GM21619 (cell line): ENCODE results near the gene SFRP5.

Experiments
- ATAC-seq: cut with Tn5 transposase; IDR thresholded peaks from one replicate; pipeline ENCODE4 v1.9.1; 2021; ENCODE audit not compliant: unreplicated experiment

Gene SFRP5

DNA sequence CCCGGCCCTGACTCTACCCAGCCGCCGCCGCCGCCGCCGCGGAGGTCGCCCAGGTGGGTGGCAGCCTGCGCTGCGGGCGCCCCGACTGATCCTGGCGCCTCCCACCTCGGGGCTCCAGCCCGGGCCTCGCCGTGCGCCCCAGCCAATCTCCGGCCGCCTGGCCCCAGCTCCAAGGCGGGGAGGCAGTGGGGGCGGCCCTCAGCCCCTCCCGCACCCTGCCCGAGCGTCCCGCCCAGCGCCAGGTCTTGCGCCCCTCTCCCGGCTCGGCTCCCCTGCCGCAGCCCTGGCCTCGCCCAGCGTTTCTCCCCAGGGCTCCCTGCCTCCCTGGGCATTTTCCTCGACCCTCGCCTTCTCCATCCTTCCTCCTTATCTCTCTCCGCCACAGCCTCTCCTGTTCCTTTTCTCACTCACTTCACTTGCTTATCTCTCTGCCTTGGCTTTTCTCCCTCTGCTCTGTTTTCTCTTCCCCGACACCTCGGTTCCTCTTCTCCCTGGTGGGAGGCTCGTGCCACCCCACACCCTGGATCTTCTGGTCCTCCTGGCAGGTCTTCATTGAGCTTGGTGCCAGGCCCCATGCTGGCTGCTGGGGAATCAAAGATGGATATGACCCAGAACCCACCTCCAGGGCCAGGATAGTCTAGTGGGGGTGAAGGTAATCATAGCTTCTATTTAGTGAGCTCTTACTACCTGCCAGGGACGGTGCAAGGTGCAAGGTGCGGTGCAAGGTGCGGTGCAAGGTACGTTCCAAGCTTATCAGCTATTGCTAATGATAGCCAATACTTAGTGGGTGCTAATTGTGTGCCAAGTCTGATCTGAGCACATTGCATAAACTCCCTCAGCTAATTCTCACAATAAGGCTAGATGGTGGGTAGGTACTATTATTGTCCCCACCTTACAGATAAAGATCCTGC is at the start of gene SFRP5:
SFRP5 (minus strand) TSS at position 87 of the 911 bp plus-strand sequence. CDS start 166 bp downstream, outside the sequence.
- no peak for ATAC-seq

GRCh38 chr10:97820096-97820704 is 48.4 kb upstream of the SFRP5 start:
- ATAC-seq = no peak

- no peak for ATAC-seq
These were observed 46.8 kb upstream of the SFRP5 start for GRCh38 chr10:97818572-97818971.

DNA sequence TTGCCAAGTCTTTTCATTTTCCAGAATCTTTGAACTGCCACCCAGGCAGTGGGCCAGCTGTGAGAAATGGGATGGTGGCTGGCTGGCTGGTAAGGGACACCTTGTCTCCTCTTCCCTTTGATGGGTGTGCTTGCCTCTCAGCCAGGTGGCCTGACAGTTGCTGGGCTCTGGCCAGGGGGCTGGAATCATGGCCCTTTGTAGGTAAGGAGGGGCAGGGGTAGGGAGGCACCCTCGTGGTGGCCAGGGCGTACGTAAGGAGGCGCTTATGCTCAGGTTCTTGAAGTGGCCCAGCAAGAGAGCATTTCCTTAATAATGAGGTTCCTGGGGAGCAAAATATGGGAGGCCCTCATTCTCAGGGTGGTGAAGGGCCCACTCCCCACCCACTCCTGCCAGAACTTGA is 44.8 kb upstream of the SFRP5 start:
- no peak for ATAC-seq

DNA sequence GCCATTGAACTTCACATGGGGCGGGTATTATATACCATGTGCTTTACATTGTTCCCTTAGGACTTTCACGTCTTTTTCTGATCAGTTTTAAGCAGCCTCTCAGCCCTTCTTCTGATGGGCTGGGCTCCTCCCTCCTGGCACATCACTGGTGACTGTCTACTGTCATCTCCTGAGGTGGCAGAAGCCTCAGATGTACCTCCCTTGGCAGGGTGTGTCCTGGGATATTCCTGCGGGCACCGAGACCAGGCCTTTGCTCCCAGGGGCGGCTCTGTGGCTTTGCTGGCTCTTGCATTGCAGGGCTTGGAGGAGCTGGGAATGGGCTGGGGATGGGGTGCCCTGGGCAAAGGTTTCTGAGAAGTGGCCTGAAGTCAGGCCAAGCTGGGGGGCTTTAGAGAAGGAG is 43.2 kb upstream of the SFRP5 start:
- ATAC-seq = no peak

GRCh38 chr10:97813311-97813710 is 41.5 kb upstream of the SFRP5 start:
- ATAC-seq = no peak

GRCh38 chr10:97812696-97813095 is 40.9 kb upstream of the SFRP5 start:
- no peak for ATAC-seq

- ATAC-seq = no peak
These were observed 40.2 kb upstream of the SFRP5 start for GRCh38 chr10:97811958-97812357.

- ATAC-seq = no peak
These were observed 38.6 kb upstream of the SFRP5 start for GRCh38 chr10:97810446-97810845.

- no peak for ATAC-seq
These were observed 34.1 kb upstream of the SFRP5 start for GRCh38 chr10:97805949-97806348.

GRCh38 chr10:97805096-97805884 is 33.5 kb upstream of the SFRP5 start:
- ATAC-seq = no peak

- no peak for ATAC-seq
These were observed 29.6 kb upstream of the SFRP5 start for GRCh38 chr10:97801422-97801821.

DNA sequence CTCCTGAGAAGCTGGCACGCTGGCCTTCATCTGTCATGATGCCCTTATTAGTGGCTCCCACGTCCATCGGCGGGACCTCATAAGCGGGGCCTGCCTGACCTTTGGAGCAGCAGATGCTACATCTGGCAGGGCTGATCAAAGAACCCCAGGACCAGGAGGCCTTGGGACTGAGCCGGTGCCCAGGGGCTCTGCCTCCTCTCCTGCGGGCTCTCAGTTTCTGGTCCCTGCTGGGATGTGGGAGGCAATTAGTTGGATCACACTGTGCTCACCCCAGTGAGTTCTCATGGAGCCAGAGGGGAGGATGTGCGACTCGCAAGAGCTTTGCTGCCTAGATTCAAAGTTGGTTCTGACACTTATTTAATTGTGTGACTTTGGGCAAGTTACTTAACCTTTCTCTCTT is 28.7 kb upstream of the SFRP5 start:
- no peak for ATAC-seq

DNA sequence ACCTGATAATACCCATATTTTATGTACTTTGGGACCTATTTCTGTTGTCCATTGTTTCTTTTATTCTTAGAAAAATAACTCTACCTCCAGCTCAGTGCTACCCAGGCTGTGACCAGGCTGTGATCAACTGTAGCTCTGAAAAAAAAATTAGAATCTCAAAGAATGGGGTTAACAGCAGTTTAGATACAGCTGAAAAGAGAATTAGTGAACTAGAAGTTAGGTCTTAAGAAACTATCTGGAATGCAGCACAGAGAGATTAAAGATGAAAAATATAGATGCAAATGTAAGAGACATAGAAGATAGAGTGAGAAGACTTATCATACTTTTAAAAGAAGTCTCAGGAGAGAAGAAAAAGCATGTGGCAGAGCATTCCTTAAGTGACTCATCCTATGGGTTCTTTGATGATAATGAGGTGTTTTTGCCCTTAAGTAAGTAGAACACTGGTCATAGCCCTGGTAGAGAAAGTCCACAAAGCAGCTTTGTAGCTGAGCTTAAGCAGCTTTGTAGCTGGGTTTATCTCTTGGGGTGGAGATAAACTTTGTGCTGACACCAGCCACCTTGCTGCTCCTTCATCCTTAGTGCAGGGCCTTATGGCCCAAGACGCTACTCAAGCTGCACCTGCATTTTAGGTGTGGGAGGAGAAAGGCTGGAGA is 27.3 kb upstream of the SFRP5 start:
- ATAC-seq = no peak

- ATAC-seq = no peak
These were observed 24.9 kb upstream of the SFRP5 start for GRCh38 chr10:97796651-97797050.

DNA sequence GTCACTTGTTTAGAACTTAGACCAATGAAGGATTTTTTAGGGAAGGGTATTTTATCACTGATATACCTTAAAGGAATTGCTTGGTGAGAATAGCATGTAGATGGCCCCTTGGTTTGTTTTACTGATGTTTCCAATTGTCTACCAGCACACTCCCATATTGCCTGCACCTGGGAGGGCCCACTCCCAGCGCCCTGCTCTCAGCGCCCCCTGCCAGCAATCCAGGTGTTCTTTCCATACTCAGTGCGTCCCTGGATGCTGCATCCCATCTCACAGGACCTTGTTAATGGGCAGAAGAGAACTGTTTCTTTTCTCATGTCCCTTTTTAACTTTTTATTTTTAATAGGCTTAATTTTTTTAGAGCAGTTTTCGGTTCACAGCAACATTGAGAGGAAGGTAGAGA is 24.1 kb upstream of the SFRP5 start:
- no peak for ATAC-seq

- no peak for ATAC-seq
These were observed 20.3 kb upstream of the SFRP5 start for GRCh38 chr10:97791824-97792721.

DNA sequence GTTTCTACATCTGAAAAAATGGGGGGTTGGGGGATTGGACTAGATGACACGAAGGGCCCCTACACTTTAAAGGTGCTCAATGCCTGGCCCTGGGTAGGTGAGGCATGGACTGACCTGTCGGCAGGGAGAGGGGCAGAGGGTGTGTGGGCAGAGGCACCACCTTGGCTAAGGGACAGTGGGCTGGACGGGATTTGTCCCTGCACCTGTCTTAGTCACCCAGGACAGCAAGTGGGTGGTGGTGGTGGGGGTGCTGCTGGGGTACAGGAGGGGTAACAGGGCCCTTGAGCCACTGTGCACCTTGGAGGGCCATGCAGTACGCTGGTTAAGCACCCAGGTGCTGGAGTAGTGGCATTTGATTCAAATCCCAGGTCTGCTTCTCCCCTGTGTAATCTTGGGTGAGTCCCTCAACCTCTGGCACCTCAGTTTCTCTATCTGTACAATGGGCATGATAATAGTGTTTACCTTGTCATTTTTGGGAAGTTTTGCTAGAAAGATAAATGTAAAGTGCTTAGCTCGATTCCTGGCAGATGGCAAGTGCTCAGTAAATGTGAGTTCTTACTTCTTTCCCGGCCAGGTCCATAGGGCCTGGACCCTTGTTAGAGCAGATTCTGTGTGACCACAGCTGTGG is 18.1 kb upstream of the SFRP5 start:
- no peak for ATAC-seq

DNA sequence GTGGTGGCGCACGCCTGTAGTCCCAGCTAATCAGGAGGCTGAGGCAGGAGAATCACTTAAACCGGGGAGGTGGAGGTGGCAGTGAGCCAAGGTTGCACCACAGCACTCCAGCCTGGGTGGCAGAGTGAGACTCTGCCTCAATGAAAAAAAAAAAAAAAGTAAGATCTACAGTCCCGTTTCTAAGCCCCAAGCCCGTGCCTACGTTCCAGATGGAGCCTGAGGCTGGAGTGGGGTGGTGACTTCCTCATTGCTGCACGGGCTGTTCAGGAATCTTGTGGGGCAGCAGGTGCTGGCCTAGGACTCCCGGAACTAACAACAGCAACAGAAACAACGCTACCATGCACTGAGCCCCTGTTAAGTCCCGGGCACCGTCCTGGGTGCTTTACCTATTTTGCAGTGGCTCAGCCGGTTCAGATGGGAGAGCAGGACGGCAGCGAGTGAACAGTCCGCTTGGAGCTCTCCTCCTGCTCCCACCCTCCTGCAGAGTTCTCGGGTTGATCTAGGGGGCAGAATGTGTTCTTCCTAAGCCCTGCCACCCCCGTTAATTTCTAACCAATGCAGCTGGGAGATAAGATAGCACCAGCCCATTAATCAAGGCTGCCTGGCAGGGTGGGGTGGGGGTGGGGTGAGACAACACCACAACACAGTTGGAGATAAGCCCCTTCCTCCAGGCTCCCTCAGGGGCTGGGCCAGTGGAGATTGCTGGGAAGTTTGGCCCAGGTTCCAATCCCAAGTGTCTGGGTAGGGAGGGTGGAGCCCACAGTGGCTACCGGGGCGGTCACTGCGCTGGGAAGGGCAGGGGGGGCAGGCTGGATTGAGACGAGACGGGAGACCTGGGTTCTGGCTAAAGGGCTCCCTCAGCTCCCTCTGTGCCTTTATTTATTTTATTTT is 17.0 kb upstream of the SFRP5 start:
- no peak for ATAC-seq
